IPS-NIHi7 (cell line): ENCODE measurements around the gene FAS.

Experiments used
- DNase-seq: peaks from one replicate; pipeline ENCODE4 v3.0.0; 2012; ENCODE audit warnings: mixed read lengths; ENCODE audit errors: extremely low spot score

FAS gene

GRCh38 chr10:88971221-88972061 lies 19.2 kb upstream of the FAS start:
- DNase-seq = no peak

GRCh38 chr10:88974012-88974411 lies 16.6 kb upstream of the FAS start:
- DNase-seq = no peak

DNA sequence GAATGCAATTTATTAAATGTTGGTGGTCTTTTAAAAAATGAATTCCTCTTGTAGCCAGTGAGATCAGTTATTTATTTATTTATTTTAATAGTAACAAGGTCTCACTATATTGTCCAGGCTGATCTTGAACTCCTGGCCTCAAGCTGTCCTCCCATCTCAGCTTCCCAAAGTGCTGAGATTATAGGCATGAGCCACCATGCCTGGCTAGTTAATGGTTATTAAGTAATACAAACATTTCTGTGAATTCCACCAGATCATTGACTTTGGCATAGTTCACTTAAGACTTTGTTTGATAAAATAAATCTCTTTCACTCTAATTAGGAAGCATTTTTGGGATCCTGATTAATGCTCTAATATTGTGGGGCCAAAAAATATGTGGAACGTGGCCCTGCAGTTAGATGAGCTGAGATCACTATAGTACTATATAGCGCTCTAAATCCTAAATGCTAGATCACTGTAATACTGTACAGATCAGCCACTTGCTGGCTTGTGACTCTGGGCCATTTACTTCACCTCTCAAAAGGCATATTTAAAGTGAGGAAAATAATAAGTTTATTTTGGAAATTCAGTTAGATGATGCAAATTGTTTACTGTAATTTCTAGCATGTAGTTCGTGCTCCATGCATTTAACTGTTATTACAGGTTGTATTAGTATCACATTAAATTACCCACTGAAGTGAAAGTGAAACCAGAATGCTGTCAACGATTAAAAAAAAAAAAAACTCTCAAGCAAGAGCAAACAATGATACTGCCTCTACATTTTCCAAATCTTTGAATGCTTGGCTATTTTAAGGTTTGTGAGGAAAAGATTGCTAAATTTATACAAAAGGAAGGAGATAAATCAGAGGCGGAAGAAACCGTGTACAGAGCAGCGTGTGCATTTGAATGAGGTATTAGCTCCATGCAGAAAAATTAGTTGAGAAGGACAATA lies 15.9 kb upstream of the FAS start:
- no peak for DNase-seq

- no peak for DNase-seq
Observed at GRCh38 chr10:88975377-88975720, 15.2 kb upstream of the FAS start.

DNA sequence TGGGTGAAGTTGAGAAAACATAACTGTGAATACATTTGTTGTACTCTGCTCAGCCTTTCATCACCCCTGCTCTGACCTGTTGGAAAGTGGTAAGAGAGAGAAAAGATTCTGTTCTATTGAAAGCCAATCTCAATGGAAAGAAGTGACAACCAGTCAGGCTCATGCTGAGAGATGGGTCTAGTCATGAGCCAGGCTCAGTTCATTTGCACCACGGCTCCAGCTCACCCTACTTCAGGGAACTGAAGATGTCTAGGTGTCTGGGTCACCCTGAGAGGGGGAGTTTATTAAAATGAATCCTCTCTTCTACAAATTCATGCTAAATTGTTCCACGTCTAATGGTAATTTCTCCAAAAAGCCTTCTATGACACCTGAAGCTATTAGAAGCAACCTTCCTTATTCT lies 12.1 kb upstream of the FAS start:
- no peak for DNase-seq

GRCh38 chr10:88979153-88979562 lies 11.4 kb upstream of the FAS start:
- peak; percentile 35 for DNase-seq

DNA sequence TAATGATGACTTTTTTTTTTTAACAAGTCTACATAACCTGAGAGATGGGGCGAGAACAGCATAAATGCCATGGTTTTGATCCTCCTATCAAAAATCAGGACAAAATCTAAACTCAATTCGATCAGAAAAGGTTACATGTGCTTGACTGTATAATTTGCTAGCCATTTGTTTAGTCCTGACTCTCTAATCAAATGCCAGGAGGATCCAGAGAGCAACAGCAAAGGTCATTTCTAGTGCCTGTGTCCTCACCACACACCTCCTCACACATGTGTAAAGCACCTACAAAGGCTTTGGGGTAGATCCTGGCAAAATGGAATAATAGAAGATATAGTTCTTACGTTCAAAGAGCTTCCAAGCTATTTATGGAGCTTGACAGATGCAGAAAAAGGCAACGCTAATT lies 11.0 kb upstream of the FAS start:
- DNase-seq = no peak

GRCh38 chr10:88980247-88980646 lies 10.4 kb upstream of the FAS start:
- DNase-seq = no peak

GRCh38 chr10:88980800-88981199 lies 9.8 kb upstream of the FAS start:
- DNase-seq = no peak

DNA sequence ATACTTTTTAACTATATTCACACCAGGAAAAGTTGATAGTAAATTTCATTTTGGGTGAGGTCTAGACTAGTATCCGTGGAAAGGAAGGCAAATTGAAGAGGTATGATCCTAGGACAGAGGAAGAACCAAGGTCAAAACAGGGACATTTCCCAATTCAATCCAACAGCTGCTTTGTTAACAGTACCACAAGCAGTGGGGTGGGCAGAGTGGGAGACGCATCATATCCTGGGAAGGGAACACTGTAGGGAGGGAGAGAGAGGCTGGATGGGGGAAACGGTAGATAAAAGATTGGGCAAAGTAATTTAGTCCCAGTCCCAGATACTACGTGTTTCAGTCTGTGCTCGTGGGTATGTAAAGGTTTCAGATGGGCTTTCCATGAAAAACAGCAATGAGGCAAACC lies 9.2 kb upstream of the FAS start:
- DNase-seq = no peak

GRCh38 chr10:88982366-88982765 lies 8.2 kb upstream of the FAS start:
- DNase-seq = no peak

DNA sequence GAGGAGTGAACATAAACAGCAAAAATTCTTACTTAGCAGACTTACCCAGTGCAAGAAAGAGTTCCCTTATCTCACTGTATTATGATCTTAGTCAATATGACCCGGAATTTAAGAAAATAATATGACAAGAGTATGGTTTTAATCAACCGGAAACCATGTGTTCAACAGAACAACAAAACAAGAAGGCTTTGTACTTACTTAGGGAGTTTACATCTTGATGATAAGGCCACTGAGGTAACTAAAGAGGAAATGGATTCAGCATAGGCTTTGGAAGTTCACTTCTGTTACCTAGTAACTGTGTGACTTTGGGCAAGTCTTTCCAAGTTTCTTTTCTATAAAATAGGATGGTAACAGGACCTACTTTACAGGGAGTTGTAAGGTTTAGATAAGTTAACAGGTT lies 7.4 kb upstream of the FAS start:
- no peak for DNase-seq

DNA sequence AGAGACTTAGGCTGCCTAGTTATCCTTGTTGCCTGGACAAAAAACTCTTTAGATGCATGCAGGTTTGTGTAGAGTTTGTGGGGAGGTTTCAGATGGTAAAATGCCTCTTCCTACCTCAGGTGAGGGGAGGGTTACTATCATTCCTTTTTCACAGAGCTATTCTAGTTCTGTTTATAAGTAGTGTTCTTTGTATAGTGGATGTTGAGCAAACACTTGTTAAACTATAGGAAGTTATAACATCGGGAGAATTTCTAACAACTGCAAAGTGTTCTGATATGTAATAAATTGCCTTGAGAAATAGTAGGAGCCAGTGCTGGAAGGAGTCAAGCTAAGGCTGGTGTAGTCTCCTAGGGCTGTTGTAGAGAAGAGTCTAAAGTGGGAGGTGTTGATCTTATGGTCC lies 6.7 kb upstream of the FAS start:
- no peak for DNase-seq

DNA sequence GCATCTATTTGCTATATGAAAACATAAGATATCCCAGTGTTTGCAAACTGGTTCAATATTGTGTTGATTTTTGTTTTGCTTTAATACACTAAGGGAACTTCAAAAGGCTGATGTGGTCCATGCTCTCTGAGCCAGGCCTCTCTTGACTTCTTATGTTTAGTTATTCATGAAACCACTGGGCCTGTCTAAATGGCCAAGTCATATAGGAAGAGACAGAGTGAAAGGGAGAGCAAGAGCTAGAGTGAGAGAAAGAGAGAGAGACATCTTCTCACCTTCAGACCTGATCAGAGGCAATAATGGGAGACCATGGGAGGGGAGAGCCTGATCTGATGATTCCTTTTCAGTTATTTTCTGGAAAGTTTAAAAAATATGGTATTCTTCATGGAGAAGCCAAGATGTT lies 6.1 kb upstream of the FAS start:
- no peak for DNase-seq

DNA sequence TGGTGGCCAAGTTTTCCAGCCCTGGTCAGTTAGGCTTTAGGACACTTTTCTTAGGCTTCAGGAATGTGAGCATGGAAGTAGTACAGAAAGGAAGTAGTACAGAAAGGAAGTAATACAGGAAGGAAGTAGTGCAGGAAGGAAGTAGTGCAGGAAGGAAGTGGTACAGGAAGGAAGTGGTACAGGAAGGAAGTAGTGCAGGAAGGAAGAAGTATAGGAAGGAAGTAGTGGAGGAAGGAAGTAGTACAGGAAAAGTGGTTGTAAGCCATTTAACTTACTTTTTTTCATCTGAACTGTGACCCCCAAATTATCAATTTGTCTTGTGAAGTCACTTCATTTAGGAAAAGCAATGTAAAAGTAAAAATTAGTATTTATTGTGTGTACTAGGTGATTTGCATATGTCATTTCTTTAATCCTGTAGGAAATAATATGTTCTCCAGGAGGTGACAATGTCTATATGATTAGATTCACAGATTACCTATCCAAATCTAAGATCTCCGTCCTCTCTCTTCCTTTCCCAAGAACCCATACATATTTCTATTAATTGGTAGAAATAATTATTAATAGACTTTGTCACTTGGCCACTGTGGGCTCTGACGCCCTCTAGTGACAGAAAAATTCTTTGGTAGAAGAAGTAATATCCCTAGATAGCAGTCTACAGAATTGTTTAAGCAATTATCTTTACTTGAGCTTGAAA lies 3.9 kb upstream of the FAS start:
- peak; percentile 19 for DNase-seq

GRCh38 chr10:88987243-88987725 lies 3.3 kb upstream of the FAS start:
- no peak for DNase-seq

DNA sequence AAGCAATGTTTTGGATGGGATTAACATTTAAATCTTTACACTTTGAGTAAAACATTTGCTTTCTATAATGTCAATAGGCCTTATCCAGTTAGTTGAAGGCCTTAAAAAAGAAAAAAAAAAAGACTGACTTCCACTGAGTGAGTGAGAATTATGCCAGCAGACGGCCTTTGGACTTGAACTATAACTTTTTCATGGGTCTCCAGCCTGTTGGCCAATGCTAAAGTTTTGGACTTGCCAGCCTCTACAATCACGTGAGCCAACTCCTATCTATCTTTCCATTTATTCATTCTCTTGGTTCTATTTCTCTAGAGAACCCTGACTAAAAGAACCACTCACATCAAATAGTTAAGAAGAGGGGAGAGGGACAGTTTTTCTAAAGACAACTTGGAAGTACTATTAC lies 2.8 kb upstream of the FAS start:
- no peak for DNase-seq

DNA sequence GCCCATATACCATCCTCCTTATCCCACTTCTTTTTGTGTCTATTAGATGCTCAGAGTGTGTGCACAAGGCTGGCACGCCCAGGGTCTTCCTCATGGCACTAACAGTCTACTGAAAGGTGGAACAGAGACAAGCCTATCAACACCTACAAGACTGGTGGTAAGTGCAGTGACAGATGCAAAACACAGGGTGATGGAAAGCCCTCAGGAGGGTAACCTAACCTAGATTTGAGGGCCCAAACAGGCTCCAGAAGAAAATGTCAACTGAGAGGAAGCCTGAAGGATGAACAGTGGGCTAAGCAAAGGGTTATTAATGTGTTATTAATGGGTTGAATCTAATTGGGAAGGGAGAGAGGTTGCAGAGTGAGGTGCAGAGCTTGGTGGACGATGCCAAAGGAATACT lies 1.2 kb upstream of the FAS start:
- no peak for DNase-seq

DNA sequence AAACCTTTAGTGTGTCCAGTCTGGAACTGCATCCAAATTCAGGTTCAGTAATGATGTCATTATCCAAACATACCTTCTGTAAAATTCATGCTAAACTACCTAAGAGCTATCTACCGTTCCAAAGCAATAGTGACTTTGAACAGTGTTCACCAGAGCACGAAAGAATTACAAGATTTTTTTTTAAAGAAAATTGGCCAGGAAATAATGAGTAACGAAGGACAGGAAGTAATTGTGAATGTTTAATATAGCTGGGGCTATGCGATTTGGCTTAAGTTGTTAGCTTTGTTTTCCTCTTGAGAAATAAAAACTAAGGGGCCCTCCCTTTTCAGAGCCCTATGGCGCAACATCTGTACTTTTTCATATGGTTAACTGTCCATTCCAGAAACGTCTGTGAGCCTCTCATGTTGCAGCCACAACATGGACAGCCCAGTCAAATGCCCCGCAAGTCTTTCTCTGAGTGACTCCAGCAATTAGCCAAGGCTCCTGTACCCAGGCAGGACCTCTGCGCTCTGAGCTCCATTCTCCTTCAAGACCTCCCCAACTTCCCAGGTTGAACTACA lies 694 bp upstream of the FAS start:
- DNase-seq = no peak

- peak; percentile 25 for DNase-seq
Observed at GRCh38 chr10:88991161-88991898, 732 bp downstream of the FAS start.

GRCh38 chr10:88991899-88992320 lies 1.3 kb downstream of the FAS start:
- DNase-seq = no peak
